Measurements from ENCODE around the gene CUTA.

Gene CUTA

DNA sequence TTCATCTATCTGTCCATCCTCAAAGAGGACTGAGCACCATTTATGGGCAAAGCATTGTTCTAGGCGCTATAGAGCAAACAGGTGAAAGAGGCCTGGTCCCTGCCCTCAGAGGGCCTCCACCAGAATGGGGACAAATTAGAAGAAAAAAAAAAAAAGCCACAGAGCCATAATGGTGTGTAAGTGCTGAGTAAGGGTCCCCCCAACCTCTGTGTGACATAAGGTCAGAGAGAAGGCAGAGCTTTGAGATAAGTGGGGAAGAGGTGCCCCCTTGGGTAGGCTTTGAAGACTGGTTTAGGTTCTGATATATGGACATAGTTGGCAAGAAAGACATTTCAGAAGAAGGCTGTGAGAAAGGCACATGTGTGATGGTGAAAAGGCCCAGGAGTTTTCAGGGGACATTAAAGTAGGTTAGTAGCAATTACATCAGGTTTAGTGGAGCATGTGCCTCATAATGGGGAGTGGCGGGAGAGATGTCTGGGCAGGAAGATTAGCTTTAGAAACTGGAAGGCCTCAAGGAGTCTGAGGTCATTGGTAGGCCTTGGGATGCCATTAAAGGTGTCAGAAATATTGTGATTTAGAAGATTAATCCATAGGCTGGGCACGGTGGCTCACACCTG lies 21.2 kb upstream of the CUTA start:
- DNase-seq = no peak

DNA sequence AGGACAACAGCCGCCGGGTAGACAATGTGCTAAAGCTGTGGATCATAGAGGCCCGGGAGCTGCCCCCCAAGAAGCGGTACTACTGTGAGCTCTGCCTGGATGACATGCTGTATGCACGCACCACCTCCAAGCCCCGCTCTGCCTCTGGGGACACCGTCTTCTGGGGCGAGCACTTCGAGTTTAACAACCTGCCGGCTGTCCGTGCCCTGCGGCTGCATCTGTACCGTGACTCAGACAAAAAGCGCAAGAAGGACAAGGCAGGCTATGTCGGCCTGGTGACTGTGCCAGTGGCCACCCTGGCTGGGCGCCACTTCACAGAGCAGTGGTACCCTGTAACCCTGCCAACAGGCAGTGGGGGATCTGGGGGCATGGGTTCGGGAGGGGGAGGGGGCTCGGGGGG lies 19.8 kb upstream of the CUTA start:
- no peak for DNase-seq

DNA sequence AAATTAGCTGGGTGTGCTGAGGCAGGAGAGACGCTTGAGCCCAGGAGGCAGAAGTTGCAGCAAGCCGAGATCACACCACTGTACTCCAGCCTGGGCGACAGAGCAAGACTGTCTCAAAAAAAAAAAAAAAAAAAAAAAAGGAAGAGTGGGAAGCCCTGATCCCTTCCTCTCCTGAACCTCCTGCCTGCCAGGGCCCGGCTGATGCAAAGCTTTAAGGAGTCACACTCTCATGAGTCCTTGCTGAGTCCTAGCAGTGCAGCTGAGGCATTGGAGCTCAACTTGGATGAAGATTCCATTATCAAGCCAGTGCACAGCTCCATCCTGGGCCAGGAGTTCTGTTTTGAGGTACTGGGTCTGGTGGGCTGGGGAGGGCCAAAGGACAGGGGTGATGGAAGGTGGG lies 17.1 kb upstream of the CUTA start:
- no peak for DNase-seq

DNA sequence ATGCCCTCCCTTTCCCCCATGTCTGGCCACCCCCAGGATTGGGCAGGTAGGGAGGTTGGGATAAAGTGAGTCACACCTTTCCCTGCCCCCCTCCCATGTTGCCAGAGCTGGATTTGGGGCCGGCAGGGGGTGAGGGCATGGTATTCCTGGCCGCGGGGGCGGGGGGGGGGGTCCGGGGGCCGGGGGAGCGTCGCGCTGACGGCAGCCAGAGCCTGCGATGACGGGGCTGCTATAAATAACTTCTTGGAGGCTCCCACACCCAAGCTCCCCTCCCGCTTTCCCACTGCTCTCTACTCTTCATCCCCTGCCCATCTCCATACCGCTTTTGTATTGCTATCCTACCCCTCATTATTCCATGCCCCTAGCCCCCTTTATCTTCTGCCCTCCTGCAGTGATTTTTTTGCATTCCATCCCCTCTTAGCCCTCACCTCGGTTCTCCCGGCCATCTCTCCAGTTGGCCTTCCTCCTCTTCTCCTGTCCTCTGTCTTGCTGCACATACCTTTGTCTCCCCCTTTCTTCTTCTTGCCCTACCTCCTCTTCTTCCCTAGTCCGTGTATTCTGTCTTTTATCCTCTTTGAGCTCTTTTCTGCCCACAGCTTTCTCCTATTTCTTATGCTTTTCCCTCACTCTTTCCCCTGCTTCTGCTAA lies 15.8 kb upstream of the CUTA start:
- DNase-seq = peak; percentile 31

DNA sequence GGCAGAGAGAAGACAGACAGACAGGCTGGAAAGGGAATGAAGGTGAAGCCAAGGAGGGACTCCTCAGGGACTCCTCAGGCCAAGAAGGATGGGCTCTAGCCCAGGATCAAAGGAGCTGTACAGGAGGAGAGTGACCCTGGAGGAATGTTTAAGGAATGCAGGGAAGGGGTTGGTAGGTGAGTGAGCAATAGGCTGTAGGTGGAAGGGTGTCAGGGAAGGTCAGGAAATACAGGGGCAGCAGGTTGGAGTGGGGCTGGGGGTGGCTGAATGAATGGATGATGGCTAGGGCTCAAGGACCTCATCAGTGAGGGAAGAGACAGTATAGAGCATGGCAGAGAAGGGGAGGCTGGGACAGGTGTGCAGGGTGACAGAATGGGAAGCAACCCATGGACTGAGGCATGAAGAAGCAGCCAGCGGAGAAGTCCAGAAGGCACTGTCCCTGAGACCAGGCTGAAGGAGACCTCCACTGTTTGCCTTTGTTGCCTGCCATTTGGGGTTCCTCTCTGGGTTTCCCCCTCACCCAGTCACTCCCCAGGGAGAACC lies 15.2 kb upstream of the CUTA start:
- DNase-seq = no peak

DNA sequence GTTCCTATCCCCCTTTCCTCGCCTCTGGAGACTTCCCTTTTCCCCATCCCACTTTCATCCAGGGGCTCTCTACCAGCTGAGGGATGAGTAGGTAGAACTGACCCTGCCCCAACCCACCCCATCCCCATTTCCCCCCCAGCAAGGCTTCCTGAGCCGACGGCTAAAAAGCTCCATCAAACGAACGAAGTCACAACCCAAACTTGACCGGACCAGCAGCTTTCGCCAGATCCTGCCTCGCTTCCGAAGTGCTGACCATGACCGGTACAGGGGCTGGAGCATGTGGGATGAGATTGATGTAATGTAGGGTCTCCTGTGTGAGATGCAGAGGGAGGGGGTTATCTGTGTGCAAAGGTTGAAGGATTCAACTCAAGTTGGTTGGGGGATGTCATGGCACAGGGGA lies 14.6 kb upstream of the CUTA start:
- DNase-seq = no peak

DNA sequence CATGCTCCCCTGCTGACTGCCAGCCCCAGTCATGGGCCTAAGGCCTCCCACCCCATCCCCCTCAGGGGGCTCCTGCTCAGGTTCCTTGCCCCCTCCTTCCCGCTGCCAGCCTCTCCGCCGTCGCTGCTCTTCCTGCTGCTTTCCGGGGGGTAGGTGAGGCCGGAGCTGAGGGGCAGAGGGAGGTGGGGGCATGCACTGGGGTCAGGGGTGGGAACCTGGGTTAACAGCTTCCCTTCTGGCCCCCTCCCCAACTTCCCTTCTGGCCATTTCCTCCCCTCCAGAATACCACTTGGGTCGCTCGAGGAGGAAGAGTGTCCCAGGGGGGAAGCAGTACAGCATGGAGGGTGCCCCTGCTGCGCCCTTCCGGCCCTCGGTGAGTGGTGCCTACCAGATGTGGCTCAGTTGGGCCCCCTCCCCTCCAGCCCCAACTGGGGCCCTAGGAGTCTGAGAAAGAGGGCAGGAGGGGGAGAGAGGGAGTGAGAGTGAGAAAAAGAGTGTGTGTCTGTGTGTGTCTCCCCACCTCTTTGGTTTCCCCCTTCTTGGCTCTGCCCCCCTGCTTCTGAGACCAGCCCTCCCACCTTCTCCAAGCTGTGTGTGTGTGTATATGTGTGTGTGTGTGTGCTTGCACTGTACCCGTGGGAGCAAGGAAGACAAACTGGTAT lies 14.1 kb upstream of the CUTA start:
- DNase-seq = no peak

DNA sequence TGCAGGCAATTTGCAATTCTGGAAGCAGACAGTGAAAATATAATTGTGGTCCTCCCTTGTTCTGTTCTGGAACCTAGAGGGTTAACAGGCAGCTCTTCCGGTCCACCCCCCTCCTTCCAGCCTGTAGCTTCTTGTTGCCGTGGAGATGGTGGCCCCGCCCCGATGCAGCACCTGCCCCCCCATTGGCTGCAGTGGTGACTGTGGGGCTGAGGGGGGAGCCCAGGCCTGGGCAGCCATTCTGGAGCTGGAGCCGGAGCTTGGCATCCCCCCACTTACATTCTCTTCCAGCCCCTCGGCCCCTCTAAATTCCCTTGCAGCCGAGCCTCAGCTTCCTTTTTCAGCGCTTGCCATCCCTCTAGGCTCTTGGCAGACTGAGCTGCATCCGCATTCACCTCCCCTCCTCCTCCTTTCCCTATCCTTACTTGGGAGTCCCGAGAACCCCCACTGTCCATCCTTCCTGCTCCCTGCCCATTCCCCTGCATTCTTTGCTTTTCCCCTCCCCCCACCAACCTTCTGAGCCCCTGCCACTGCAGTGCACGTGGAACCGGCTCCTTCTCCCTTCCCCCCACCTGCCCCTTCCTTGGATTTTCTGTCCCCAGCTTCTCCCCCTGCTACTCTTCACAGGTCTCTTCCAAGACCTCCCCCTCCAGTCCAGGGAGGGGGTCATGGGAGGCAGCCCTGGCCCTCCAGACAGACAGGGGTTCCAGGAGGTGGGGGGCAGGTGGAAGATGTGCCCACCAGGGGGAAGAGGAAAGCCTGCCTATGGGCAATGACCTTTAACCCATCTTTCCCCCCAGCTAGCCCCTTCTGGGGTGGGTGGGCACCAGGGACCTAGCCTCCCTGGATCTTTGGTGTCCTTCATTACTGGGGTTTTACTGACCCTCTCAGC lies 13.3 kb upstream of the CUTA start:
- DNase-seq = peak; percentile 66

DNA sequence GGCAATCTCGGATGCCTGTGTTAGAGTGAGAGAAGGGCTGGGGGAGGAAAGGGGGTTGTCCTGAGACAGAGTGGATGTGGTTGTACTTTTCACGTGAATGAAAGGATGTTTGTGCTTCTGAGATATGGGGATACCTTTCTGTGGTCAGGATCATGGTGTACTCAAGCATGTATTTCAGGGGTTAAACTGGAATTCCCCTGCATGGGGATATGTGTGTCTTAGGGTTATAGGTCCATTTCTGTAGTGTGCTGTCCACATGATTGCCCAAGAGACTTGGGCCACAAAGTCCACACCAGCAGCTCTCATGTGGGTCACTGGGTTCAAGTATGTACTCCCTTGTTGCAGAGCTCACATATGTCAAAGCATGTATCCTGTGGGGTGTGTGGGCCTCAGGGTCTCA lies 12.4 kb upstream of the CUTA start:
- no peak for DNase-seq

DNA sequence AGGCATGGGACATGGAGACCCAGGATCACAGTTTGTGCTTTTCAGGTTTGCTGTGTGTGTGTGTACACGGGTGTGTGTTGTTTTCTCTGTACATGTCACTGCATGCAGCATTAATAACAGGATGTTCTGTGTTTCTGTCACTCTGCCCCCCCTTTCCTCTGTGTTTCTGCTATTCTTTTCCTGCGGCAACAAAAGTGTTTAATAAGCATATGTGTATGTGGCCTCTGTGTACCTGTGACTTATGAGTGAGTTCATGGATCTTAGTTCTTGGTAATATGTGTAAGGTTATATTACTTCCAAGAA lies 11.8 kb upstream of the CUTA start:
- DNase-seq = no peak

DNA sequence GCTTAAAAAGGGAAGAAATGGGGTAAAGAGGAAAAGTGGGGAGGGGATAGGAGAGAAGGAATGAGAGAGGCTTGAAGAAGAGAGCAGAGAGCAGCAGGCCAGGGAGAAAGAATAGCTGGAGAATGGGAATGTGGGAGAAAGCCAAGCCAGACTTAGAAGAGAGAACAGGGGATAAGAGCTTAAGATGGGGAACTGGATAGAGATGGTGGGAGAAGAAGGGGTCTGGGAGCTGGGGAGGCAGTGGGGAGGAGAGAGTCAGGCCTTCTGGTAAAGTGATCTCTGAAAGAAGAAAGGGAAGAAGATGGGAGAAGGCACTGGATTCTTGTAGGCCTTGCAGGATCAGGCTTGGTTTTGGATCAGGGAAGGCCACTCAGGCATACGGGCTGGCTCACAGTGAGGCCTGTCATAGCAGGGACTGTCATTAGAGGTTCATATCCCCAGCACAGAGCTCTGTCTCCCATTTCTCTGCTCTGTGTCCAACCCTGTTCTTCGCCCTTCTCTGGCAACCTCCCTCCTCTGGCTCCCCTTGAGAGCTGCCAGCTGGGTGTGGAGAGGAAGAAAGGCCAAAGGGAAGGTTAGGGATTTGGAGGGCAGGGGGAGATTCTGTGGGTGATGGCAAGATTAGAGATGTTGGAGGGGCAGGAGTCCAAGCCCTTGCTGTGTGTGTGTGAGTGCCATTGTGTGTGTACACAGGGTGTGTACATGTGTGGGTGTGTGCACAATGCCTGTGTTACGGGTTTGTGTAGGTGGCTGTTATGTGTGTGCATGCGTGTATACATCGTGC lies 11.3 kb upstream of the CUTA start:
- DNase-seq = no peak

DNA sequence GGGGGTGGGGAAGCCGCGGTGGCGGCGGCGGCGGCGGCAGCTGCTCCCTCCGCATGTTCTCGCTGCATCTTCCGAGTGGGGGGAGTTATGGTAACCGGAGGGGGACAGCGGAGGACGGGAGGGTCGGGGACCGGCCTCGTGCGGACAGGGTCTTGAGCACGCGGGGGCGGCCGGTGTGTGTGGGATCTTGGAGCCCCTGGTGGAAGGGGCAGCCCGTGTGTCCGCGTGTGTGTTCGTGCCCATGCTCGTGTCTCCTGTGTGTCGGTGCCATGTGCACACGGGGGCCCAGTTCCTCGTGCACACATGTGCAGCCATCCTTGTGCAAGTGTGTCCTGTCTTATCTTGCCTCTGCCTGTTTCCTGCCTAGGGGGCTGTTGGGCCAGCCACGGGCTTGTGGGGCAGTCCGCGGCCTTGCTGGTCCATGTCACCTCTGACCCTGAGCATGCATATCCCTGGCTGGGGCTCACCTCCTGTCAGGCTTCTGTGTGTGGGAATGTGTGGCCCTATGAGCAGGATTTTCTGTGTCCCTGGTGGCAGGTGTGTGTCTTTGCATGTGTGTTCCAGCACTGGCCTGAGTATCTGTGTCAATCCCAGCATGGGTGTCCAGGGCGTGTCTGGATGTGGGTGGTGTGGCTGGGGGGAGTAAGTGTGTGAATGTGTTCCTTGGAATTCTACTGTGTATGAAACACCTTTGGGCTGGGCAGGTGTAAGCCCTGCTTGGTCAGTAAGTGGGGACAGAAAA lies 10.5 kb upstream of the CUTA start:
- DNase-seq = peak; percentile 29

DNA sequence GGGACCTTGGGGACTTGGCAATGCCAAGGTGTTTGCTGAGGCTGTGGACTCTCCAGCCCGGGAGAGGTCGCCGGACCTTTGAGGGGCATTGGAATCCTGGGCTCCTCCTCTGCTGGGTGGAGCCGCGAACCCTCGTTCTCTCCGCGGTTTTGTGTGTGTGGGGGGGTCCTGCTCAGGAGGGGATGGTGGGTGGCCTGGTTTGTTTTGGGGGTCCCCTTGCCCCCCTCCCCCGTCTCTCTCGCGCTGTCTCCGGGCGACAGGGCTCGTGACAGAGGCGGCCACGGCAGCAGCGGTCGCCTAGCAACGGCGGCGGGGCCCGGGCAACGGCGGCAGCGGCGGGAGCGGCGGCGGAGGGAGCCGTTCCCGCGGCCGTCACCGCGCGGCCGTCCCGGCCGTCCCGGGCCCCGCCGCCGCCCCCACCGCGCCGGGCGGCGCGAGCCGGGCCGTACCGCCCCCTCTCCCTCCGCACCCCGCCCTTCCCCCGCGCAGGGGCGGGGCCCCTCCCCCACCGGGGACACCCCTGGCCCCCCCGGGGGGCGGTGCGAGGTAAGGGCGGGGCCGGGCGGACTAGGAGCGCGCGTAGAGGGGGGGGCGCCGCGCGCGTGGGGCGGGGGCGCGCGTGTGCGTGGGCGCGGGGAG lies 9.8 kb upstream of the CUTA start:
- DNase-seq = no peak

DNA sequence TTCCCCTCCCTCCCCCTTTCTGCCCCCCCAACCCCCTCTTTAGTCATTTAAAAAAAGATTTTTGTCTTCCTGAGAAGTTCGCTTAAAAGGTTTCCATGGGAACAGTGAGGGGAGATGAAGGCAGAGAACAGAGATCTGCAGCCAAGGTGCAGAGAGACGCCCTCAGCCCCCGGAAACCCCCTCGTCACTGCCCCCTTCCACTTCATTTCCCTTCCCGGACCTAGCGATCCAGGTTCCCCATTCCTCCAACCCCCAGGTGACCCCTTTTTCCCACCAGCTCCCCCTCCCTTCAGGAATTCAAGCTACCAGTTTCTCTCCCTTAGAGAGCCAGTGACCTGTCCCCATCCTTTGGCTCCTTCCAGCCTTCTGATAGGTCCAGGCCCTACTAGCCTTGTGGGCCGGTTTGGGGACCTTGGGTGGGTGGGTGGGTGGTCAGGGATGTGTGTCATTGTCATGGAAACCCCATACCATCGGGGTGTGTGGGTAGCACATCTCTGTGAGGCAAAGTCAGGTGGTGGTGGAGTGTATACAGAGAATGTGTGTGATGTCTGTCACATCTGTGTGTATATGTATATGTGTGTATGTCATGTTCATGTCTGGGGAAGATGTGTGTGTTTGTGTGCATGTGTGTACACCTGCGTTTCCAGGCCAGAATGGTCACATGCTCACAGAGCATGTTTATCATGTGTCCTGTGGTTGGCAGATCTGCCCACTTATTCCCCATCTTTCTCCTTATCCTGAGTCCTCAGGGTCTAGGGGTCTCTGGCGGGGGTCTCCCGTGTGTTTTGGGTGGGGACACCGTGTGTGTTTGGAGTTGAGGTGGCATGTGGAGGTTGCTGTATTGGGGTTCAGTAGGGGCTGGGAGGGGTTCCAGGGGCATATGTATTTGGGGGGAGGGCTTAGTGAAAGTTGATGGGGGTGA lies 8.9 kb upstream of the CUTA start:
- DNase-seq = no peak

DNA sequence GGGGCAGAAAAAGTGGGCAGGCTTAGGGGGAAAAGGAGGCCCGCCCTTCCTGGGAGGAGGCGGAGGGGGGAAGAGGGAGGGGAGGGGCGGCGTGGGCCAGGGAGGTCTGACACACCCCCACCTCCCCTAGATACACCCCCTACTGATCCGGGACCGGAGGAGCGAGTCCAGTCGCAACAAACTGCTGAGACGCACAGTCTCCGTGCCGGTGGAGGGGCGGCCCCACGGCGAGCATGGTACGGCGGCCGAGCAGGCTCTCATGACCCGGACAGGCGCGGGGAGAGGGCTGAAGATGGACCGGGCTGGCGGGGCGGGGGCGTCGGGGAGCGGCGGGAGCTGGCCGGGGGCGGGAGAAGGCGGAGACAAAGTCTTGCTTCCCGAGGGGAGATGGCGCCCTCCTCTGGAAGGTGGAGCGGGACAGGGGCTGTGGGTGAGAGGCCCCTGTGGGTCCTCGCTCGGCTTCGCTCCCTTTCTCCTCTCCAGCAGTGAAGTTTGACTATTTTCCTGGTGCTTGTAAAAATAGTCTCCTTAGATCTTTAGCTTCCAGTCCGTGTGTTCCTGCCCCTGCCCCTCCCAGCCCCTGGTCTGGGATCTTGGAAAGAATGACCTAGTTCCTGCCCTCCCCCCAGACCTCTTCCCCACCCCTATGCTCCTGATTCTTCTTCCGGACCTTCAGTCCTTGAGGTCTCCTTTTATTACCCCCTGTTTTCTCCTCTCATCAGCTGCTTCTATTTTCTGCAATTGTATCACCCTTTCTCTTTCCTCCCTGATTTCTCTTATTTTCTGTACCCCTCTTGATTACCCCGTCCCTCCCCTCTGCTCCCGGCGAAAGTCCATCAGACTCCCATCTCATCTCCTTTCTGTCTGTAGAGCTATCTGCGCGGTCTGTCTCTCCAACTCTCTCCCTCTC lies 8.0 kb upstream of the CUTA start:
- peak; percentile 81 for DNase-seq

DNA sequence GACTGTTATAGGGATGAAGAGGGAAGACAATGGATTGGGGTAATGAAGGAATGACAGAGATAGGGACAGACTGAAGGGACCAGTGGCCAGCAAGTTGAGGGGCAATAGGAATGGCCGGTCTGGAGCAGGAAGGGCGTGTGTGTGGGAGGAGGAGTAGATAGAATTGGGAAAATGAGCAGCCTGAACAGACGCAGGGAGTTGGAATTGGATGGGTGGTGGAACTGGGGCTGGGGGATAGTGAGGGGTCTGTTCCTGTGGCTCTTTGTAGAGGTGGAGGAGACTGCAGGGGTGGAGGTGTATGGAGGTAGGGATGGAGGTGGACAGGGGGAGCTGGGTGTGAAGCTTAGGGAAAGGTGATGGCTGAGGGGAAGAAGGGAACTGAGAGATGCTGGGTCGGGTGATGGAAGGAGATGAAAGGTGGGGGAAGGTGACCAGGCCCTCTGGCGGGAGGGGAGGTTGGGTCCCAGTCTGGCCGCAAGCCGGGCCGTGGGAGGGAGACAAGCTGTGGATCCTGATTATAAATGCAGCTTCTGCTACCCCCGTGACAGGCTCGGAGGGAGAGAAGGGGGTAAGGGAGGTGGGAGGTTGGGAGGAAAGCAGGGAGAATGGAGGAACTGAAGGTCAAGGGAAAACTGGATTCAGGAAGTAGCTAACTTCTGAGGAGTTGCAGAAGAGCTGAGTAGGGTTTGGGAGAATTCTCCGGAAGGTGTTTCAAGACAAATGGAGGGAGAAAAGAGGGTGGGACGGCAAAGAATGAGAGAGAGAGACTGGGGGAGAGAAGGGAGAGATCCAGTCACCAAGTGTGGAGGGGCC lies 7.2 kb upstream of the CUTA start:
- DNase-seq = no peak

DNA sequence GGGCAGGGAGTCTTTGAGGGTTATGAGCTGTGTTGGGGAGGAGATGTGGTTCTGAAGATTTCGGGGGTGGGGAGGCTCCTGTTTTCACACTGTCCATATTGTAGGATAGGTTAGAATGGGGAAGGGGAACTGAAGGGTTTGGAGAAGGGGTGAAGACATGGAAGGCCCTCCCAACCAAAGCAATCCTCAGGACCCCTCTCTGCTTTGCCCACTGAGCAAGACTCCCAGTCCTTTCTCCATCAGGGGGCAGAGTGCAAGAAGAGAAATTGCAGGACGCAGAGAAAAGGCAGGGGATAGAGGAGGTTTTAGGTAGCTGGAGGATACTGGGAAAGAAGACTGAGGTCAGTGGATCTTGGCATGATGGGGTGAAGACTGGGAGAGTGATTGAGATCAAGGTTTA lies 5.9 kb upstream of the CUTA start:
- DNase-seq = no peak

DNA sequence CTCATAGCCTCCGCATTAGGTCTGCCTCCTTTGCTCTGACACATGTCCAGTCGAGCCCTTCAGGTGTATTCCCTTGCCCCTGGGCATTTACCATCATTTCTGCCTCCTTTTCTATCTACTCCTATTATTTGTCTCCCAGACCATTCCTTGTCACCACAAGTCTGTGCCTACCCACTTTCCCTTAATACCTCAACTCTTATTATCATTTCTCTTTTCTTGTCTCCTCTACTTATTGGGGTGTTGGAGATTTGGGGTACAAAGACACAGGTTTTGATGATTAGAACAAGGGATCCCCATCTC lies 3.4 kb upstream of the CUTA start:
- no peak for DNase-seq
